Measurements from ENCODE around the gene IGF2R. TPM values are rescaled to one million over a fixed set of nuclear protein-coding genes. Genes with fewer than 3 reads are reported as not detected.

The IGF2R gene
- total RNA-seq, 4 donors from 2014 or later = 60.0 to 93.4 (median 71.7) TPM

- intact Hi-C loops (cut with DNase I; ENCODE audit: low total_unique reads) = loop anchor here (10.0 kb wide), 1 partner anchor 236 kb away; the partner anchor contains the start of gene SOD2
- WGBS, 2 donors = 82 to 90% methylated on average over 3 of the region's 3 CpGs
- TF ChIP-seq POLR2A (IDR thresholded peaks at IDR 0.05) (no peak), CTCF (IDR thresholded peaks at IDR 0.05) (no peak)
- DNase-seq (ENCODE audit: low spot score in 2 of 2) = no peak
- no peak overlapping the region for H3K4me3 ChIP-seq (ENCODE audit: low read depth, poor library complexity, severe bottlenecking)
Observed at GRCh38 chr6:159931112-159931511, 37.8 kb upstream of the IGF2R start.

GRCh38 chr6:159931846-159932245 is 37.0 kb upstream of the IGF2R start:
- H3K4me3 ChIP-seq (ENCODE audit: low read depth, poor library complexity, severe bottlenecking) = no peak overlapping the region
- no peak for DNase-seq (ENCODE audit: low spot score in 2 of 2)
- 71 to 75% methylated on average over 4 of the region's 4 CpGs for WGBS, 2 donors
- intact Hi-C loops (cut with DNase I; ENCODE audit: low total_unique reads) = loop anchor here (10.0 kb wide), 1 partner anchor 237 kb away; the partner anchor contains the start of gene SOD2
- no peak for TF ChIP-seq CTCF (IDR thresholded peaks at IDR 0.05)
- TF ChIP-seq POLR2A (IDR thresholded peaks at IDR 0.05) = no peak

GRCh38 chr6:159933077-159933476 is 35.8 kb upstream of the IGF2R start:
- no peak for DNase-seq (ENCODE audit: low spot score in 2 of 2)
- 86 to 90% methylated on average over 1 of the region's 1 CpG for WGBS, 2 donors
- intact Hi-C loops (cut with DNase I; ENCODE audit: low total_unique reads) = loop anchor here (10.0 kb wide), 1 partner anchor 238 kb away; the partner anchor contains the start of gene SOD2
- no peak overlapping the region for H3K4me3 ChIP-seq (ENCODE audit: low read depth, poor library complexity, severe bottlenecking)
- no peak for TF ChIP-seq POLR2A (IDR thresholded peaks at IDR 0.05)
- TF ChIP-seq CTCF (IDR thresholded peaks at IDR 0.05) = no peak

GRCh38 chr6:159934181-159934580 is 34.7 kb upstream of the IGF2R start:
- intact Hi-C loops (cut with DNase I; ENCODE audit: low total_unique reads) = loop anchor here (10.0 kb wide), 1 partner anchor 239 kb away; the partner anchor contains the start of gene SOD2
- 72 to 81% methylated on average over 4 of the region's 4 CpGs for WGBS, 2 donors
- no peak overlapping the region for H3K4me3 ChIP-seq (ENCODE audit: low read depth, poor library complexity, severe bottlenecking)
- no peak for DNase-seq (ENCODE audit: low spot score in 2 of 2)
- TF ChIP-seq CTCF (IDR thresholded peaks at IDR 0.05) (no peak), POLR2A (IDR thresholded peaks at IDR 0.05) (no peak)

GRCh38 chr6:159935065-159935464 is 33.8 kb upstream of the IGF2R start:
- no peak overlapping the region for H3K4me3 ChIP-seq (ENCODE audit: low read depth, poor library complexity, severe bottlenecking)
- intact Hi-C loops (cut with DNase I; ENCODE audit: low total_unique reads) = loop anchor here (10.0 kb wide), 1 partner anchor 240 kb away; the partner anchor contains the start of gene SOD2
- TF ChIP-seq POLR2A (IDR thresholded peaks at IDR 0.05) (no peak), CTCF (IDR thresholded peaks at IDR 0.05) (no peak)
- 65 to 75% methylated on average over 2 of the region's 2 CpGs for WGBS, 2 donors
- no peak for DNase-seq (ENCODE audit: low spot score in 2 of 2)

- DNase-seq (ENCODE audit: low spot score in 2 of 2) = no peak
- intact Hi-C loops (cut with DNase I; ENCODE audit: low total_unique reads) = loop anchor here (10.0 kb wide), 1 partner anchor 241 kb away; the partner anchor contains the start of gene SOD2
- TF ChIP-seq CTCF (IDR thresholded peaks at IDR 0.05) = no peak
- no peak for TF ChIP-seq POLR2A (IDR thresholded peaks at IDR 0.05)
- WGBS, 2 donors = 96 to 98% methylated on average over 2 of the region's 2 CpGs
- H3K4me3 ChIP-seq (ENCODE audit: low read depth, poor library complexity, severe bottlenecking) = no peak overlapping the region
Observed at GRCh38 chr6:159935633-159936032, 33.2 kb upstream of the IGF2R start.

All from lower leg skin (tissue), 4 donors.